Stimulated activated CD8-positive, alpha-beta memory T cell treated with anti-CD3 and anti-CD28 coated beads, Interleukin-4, amount 100 ng/mL, for 24 hours (primary cell): ENCODE data around the gene SNRNP40.
"Not testable (repeated sequence)": the region's sequence is repeated elsewhere in the genome, so short reads cannot be mapped to it uniquely, and the experiment has no call there.

Source experiments
- DNase-seq: peaks from one replicate; pipeline ENCODE4 v3.0.0-alpha.2; 2020; ENCODE audit warnings: low read depth

Gene SNRNP40

DNA sequence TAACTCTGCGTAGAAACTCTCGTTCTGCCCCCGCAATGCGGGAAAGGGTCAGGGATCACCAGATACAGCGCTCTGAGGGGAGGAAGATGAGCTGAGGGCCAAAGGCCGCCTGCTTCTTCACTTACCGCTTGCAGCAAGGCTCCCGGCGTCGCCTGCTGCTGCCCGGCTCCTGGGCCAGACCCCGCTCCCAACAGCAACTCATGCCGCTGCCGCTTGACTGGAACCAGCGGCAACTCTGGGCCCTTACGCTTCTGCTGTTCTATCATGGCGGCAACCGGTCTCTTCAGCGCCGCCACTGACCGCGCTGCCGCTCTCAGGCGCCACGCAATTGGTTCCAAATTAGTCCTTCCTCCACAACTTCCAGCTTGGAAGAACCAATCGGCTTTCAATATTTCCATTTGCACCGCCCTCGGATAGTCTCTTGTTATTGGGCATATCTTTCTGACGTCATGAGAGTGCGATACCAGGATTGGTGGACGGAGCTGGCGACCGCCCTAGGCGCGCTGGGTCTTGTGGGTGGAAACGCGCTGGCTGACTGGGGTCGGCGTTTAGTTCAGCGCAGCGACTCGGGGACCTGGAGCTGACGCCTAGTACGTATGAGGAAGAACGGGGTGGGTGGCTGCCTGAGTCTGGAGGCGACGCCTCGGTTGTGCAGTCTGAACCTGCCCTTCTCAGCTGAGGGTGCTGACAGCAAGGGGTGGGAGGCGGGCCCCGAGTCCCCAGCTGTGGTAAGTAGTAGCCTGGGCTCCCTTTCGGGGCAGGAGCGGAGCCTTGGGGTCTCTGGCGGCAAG, at the start of gene SNRNP40, which contains the start of gene ZCCHC17:
TSS of gene SNRNP40 (minus strand) at position 303 of the 791 bp plus-strand sequence. CDS start at position 266, 37 bp downstream.
TSS of gene ZCCHC17 (plus strand) at position 547 of the 791 bp plus-strand sequence. CDS start 13,067 bp downstream, outside the sequence.
- peak; percentile 87 for DNase-seq

DNA sequence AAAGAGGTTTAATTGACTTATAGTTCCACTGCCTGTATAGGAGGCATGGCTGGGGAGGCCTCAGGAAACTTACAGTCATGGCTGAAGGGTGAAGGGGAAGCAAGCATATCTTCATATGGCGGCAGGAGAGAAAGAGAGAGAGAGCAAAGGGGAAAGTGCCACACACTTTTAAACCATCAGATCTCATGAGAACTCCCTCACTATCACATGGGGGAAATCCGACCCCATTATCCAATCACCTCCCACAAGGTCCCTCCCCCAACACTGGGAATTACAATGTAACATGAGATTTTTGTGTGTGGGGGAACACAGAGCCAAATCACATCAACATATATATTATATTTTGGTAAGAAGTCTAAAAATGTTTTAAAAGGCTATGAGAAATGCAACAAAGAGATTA, 49.0 kb upstream of the SNRNP40 start:
- no peak for DNase-seq

DNA sequence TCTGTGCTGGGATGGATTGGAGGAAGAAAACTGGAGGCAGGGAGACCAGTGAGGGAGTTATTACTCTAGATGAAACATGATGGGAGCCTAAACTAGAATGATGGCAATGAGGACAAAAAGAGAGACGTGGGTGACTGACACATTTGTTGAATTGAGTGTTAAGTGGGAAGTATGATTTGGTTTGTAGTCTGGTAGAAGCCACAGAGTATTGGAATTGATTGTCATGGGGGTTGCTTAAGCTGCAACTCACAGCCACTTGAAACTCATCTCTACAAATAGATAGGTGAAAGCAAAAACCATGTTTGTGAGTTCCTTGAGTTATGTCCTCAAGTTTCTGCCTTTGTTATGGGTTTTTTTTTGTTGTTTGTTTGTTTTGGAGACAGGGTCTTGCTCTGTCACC, 47.9 kb upstream of the SNRNP40 start:
- DNase-seq: no peak

DNA sequence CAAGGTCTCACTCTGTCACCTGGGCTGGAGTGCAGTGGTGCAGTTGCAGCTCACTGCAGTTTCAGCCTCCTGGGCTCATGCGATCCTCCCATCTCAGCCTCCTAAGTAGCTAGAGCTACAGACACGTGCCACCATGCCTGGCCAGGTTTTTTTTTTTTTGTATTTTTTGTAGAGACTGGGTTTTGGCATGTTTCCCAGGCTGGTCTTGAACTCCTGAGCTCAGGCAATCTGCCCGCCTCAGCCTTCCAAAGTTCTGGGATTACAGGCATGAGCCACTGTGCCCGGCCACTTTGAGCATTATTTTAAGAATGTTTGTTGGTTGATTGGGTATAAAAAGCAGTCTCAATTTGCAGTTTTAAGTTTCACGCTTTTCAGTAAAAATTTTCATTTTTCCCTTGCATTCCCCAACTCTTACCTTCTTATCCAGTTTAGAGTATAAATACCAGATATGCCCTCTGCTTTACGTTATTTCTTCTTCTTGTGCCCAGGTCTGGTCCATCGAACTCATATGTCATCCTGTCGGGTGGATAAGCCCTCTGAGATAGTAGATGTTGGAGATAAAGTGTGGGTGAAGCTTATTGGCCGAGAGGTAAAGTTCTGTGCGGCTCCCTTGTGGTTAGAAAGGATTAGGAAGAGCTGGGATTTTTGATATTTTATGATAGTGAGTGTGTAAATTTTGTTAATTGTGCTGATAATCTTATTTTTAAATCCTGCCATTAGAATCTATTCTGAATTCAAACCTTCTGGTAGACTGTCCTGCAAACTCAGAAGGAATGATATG, 40.3 kb upstream of the SNRNP40 start:
- no peak for DNase-seq

DNA sequence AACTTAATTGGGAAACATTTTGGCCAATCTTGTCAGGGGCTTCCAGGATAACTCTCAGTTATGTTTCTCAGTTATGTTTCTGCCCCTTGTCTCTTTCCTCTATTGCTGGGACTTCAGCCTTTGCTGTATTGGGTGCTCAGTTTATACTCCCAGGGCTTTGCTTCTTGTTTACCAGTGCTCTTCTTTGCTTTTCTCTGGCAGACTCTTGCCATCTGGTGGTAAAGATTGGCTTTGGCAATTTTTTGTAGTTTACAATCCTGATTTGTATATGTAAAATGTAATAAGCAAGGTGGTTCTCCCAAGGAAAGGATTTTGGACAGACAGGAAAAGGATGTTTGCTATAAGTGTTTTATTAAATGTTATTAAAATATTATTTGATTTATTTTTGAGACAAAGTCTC, 38.4 kb upstream of the SNRNP40 start:
- DNase-seq: no peak

DNA sequence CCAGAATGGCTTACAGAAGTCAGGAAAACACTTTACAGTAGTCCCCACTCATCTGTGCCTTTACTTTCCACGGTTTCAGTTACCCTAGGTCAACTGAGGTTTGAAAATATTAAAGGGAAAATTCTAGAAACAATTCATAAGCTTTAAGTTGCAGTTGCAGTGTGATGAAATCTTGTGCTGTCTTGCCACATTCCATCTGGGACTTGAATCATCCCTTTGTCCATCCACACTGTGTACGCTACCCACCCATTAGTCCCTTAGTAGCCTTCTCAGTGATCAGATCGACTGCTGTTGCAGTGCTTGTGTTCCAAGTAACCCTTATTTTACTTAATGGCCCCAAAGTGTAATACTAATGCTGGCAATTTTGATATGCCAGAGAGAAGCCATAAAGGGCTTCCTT, 30.8 kb upstream of the SNRNP40 start:
- DNase-seq: no peak

DNA sequence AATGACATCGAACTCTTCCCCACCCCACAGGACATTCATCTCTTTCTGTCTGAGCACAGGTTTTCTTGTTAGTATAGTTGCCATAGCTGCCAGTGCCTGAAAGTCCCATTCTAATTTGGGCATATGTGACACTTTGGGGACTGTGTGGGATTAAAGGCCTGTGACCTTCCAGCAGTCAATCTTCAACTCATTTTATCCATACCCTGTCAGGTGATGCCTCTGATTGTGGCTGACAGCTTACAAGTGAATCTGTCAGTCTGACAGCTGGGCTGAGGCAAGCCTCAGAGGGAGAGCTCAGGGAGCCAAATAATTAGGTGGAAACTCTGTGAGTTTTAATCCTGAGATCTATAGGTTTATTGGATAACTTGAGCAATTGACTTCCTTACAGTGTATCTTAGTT, 29.9 kb upstream of the SNRNP40 start:
- DNase-seq: no peak

DNA sequence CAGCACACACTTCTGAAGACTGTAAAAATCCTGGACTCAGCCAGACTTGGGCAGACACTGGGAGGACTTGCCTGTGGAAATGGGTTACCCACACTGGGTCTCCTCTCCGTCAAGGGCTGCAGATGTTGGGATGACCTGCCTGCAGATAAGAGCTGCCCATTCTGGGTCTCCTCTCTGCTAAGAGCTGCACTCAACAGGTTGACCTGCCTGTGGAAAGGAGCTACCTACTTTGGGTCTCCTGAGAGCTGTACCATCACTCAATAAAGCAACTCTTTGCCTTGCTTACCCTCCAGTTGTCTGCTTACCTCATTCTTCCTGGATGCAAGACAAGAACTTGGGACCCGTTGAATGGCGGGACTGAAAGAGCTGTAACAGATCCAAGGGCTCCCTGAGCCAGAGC, 28.4 kb upstream of the SNRNP40 start:
- no peak for DNase-seq

DNA sequence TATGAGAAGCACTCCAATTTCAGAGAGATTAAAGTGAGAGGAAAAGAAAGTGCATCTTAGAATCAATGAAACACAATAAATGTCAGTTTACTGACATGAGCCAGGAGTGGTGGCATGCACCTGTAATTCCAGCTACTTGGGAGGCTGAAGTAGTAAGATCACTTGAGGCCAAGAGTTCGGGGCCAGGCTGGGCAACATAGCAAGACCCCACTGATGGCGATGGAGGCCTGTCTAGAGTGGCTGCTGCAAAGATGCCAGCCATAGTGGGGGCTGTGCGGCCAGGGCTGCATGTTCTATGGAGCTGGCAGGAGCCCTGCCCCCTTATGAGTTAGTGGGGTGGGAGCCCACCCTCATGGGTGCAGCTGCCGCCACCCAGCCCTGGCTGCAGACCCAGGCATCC, 27.5 kb upstream of the SNRNP40 start:
- DNase-seq: no peak

DNA sequence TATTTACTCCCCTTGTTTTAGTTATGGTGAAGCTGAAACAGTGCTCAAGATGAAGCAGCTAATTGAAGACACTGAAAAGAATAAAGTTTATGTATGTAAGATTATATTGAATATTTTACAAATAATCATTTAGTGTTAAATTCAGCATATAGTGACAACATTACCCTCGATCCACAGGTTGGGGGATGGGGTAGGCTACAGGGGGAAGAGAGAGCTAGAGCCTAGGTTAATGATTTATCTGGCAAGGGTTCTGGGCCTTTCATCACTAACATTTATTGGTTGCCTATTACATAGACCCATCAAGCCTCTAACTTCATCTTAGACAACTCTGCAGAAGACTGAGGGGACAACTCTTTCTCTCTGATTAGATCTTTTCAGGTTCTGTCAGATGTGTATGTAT, 21.6 kb upstream of the SNRNP40 start:
- DNase-seq: no peak

DNA sequence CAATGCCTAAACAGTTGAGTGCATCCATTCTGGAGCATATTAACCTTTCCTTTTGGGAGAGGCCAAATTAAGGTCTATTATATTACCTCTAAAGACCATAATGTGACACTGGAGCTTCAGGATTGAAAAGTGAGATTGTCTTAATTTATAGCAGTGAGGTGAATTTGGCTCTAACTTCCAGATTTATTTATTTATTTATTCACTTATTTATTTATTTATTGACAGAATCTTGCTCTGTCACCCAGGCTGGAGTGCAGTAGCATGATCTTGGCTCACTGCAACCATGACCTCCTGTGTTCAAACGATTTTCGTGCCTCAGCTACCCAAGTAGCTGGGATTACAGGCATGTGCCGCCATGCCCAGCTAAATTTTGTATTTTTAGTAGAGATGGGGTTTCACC, 19.3 kb upstream of the SNRNP40 start:
- DNase-seq: no peak

DNA sequence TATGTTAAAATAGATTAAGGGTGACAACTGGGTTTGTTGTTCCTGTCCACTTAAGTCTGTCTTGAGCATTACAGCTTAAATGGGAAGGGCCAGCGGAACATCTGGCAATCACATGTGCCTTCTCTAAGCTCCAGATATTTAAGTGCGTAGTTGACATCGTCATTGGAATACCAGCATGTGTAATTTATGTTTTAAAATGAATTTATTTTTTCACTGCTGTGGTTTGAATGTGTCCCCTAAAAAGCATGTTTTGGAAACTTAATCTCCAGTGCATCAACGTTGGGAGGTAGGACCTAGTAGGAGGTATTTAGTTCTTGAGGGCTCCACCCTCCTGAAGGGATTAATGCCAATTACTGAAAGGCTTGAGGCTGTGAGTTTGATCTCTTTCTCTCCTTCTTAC, 13.6 kb upstream of the SNRNP40 start:
- no peak for DNase-seq

DNA sequence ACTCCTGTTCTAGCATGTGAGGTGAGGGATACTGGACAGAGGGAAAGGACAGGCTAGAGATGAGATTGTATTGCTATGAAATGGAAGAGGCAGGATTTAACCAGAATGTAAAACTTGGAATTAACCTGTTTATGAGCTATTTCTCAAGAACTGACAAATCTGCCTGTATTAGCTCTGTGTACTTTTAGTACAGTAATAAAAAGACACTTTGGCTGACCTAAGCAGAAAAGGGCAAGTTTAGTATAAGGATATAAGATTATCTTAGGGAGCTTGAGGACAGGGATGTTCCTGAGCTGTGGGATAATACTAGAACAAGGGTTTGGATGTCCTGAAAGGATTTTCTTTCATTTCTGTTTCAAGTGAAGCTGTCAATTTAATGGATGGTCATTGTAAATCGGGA, 11.4 kb upstream of the SNRNP40 start:
- DNase-seq: no peak

DNA sequence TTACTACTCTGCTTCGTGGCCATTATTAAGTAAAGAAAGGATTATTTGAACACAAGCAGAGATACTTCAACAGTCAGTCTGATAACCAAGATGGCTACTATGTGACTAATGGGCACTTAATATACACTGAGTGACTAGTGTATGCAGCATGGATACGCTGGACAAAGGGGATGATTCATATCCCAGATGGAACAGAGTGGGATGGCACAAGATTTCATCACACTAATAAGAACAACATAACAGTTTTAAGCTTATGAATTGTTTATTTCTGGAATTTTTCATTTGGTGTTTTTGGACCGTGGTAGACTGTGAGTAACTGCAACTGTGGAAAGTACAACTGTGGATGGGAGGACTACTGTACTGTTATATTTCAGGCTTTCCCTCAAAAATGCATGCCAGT, 9.7 kb upstream of the SNRNP40 start:
- no peak for DNase-seq

DNA sequence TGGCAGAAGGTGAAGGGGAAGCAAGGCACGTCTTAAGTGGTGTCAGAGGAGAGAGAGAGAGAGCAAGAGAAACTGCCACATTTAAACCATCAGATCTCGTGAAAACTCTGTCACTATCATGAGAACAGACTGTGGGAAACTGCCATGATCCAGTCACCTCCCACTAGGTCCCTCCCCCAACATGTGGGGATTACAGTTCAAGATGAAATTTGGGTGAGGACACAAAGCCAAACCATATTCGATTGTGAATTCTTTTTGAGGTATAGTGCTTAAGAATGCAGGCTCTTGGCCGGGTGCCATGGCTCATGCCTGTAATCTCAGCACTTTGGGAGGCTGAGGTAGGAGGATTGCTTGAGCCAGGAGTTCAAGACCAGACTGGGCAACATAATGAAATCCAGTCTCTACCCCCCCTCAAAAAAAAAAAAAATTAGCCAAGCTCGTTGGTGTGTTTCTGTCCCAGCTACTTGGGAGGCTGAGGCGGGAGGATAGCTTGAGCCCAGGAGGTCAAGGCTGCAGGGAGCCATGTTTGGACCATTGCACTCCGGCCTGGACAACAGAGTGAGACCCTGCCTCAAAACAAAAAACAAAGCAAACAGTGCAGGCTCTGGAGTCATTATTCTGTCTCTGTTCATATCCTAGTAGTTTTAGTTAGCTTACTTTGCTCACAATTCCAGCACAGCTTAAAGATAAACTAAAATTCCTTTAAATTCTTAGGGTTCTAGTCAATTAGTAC, 6.3 kb upstream of the SNRNP40 start:
- DNase-seq: no peak

DNA sequence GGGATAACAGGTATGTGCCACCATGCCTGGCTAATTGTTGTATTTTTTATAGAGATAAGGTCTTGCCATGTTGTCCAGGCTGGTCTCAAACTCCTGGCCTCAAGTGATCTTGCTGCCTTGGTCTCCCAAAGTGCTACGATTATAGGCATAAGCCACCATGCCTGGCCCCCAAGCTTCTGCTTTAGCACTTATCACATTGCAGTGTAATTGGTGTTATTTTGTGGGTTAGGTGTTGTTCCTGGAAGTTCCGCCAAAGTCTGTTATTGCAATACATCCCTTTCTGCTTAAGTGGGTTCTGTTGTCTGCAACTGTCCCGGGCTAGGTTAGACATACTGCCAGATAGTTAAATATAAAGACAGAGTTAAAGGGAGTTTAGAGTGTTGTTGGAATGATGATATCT, 3.6 kb upstream of the SNRNP40 start:
- DNase-seq: no peak

DNA sequence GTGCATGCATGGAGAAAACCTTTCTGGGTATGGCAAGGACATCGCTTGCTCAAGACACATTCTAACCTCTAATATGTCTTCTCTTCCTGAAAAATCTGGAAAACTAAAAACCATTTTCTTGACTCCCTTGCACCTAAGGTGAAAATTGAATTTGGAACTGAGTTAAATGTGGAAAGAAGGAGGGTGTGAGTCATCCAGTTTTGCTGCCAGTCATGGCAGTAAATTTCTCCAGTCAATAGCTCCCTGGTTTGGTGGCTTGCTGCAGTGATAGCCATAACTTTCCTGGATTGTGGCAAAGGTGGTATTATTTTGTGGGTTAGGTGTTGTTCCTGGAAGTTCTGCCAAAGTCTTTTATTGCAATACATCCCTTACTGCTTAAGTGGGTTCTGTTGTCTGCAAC, 2.8 kb upstream of the SNRNP40 start:
- DNase-seq: no peak

DNA sequence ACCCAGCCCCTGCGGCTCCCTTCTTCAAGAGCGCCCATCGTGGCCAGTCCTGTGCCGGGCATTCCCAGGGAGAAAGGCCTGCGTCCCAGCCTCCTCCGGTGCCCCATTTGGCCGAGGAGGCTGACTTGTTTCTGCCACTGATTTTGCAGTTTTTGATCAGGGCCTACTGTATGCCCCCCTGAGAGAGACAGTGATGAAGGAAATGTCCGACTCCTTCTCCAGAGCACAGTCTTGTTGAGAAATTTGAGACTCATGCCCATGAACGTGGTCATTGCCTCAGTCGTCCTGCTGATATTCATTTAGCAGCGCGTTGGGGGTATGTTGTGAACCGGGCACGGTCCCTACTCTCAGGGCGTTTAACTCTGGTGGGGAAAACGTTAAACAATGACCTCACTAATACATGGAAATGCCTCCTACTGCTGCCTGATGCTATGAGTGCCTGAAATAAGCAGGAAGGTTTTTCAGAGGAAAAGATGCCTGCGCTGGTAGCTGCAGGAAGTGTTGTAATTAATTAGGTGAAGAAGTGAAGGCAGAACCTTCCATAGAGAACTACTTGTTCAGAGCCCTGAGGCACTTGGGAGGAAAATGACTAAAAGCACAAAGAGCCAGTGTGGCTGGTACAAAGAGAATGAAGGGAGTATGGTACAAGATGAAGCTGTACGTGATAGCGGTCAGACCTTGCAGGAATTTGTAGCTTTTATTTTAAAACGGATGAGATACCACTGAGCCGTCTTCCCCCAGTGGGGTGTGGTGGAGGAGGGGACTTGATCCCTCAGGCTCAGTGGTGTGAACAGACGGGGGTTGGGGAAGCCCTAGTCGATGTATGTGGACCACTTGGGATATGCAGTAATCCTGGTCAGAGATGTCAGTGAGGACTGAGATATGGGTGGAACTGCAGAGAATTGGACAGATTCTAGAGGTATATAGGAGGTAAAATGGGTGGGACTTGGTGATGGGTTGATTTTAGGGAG, 974 bp upstream of the SNRNP40 start:
- DNase-seq: no peak

DNA sequence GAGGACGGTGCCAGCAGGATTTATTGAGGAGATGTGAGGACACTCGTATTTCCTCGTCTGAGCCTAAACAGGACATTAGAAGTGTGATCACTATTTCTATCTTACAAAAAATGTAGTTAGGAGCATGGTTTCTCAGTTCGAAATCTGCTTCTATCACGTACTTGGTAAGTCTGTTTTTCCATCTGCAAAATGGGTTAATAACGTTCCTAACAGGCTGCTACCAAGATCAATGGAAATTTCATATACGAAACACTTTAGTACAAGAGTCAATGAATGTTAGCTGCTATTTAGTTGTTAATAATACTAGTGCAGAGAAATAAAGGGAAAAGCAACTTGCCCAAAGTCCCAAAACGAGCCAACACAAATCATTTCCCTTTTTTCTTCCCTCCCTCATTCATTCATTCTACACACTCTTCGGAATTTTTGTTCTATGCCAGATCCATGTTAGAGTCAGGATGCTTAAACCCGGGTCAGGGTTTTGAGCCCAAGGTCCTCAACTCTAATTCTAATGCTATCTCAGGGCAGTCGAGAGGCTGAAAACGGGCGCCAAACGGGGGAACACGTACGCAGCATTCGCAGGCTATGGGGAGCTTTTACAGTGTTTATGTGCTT, 608 bp downstream of the SNRNP40 start:
- no peak for DNase-seq

DNA sequence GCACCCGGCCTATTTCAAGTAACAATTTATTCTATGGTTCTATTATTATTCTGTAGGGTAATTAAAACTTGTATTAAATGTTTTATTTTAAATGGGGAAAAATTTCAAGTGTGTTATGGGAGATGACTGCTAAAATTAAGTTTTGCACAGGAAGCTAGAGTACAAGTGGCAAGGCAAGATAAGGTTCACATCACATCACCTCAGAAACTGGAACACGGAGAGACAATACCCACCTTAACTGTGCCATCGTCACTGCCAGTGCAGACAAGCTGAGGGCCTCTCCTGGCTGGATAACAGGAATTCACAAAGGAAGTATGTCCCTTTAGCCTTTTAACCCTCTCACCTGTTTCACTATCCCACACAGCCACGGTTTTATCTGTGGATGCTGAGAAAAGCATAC, 7.6 kb downstream of the SNRNP40 start:
- no peak for DNase-seq

DNA sequence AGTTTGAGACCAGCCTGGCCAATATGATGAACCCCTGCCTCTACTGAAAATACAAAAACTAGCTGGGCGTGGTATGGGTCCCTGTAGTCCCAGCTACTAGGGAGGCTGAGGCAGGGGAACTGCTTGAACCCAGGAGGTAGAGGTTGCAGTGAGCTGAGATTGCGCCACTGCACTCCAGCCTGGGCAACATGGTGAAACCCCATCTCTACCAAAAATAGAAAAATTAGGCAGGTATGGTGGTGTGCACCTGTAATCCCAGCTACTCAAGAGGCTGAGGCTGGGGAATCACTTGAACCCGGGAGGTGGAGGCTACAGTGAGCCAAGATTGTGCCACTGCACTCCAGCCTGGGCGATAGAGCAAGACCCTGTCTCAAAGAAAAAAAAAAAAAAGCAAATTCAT, 8.8 kb downstream of the SNRNP40 start:
- not testable (repeated sequence) for DNase-seq
